ENCODE measurements around the gene TMEM231.
"Not testable (repeated sequence)": the region's sequence is repeated elsewhere in the genome, so short reads cannot be mapped to it uniquely, and the experiment has no call there.

- not testable (repeated sequence) for TF ChIP-seq CTCF (IDR thresholded peaks at IDR 0.05 in 8 of 11, conservative IDR thresholded peaks at IDR 0.05 in 3 of 11); POLR2AphosphoS5 (IDR thresholded peaks at IDR 0.05); POLR2A (IDR thresholded peaks at IDR 0.05)
Observed at GRCh38 chr16:75538882-75539565, 17.0 kb downstream of the TMEM231 start.

Data from spleen (tissue), 7 donors.